ENCODE measurements around the gene CEP85. TPM values are rescaled to one million over a fixed set of nuclear protein-coding genes. Genes with fewer than 3 reads are reported as not detected.

The CEP85 gene
- total RNA-seq, 2 donors from 2014 or later: 2.8 to 4.0 TPM

DNA sequence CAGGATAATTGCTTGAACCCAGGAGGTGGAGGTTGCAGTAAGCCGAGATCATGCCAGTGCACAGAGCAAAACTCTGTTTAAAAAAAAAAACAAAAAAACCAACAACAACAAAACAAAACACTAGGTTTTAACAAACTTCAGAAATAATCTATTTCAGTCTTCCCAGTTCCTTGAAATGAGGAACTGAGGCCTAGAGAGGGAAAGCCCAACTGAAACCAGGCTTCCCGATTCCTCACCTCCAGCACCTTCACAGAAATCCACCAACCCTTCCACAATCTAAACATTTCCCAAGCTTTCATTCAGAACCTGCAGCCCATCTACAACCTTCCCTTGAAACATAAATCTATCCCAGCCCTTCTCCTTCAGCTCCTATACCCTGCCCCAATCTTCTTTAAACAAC, 83.1 kb downstream of the CEP85 start:
- TF ChIP-seq, protein P1, sequence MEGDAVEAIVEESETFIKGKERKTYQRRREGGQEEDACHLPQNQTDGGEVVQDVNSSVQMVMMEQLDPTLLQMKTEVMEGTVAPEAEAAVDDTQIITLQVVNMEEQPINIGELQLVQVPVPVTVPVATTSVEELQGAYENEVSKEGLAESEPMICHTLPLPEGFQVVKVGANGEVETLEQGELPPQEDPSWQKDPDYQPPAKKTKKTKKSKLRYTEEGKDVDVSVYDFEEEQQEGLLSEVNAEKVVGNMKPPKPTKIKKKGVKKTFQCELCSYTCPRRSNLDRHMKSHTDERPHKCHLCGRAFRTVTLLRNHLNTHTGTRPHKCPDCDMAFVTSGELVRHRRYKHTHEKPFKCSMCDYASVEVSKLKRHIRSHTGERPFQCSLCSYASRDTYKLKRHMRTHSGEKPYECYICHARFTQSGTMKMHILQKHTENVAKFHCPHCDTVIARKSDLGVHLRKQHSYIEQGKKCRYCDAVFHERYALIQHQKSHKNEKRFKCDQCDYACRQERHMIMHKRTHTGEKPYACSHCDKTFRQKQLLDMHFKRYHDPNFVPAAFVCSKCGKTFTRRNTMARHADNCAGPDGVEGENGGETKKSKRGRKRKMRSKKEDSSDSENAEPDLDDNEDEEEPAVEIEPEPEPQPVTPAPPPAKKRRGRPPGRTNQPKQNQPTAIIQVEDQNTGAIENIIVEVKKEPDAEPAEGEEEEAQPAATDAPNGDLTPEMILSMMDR (IDR thresholded peaks at IDR 0.05): no peak
- Histone ChIP-seq H3K27ac (no peak overlapping the region), H3K4me1 (ENCODE audit: control insufficient read depth in 1 of 2, low read depth in 2 of 2) (no peaks in the 10 kb centered on the region), H3K36me3 (no peaks in the 10 kb centered on the region), H3K4me3 (no peak overlapping the region), H3K27me3 (replicated peaks; ENCODE audit: insufficient read depth) (no peaks in the 10 kb centered on the region), H3K9me3 (no peaks in the 10 kb centered on the region)
- no peak for DNase-seq (ENCODE audit: low spot score)
- no peak for ATAC-seq (ENCODE audit: insufficient number of reproducible peaks, low FRiP score, low read depth)

DNA sequence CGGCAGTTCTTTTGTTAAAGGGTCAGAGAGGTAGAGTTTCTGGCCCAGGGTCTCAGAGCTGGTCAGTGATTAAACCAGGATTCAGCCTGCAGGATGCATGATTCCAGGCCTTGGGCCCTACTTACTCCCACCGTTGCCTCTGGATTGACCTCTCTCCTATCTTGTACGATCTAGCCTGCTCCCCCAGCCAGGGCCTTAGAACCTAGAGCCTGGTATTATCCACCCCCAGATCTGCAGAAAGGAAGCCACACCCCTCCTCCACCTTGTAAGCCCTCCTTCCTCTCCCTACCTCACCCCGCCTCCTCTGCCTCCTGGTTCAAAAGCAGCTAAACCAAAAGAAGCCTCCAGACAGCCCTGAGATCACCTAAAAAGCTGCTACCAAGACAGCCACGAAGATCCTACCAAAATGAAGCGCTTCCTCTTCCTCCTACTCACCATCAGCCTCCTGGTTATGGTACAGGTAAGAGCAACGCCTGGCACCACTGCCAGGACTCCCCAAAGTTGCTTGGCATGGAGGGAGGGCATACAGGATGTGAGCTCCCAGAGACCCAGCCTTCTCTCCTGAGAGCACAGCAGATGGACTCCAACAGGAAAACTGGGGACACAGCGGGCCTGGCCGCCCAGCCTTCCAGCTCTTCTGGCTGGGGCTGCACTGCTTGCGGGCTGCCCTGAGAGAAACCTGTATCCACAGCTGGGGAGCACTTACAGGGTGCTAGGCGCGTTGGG, 83.8 kb downstream of the CEP85 start, which contains the start of gene CD52:
CD52 (plus strand) TSS at position 347 of the 726 bp plus-strand sequence; CDS start at position 407, 60 bp downstream.
- ATAC-seq (ENCODE audit: insufficient number of reproducible peaks, low FRiP score, low read depth): no peak
- peak within 1 kb of the TSS; percentile 42 for H3K4me3 ChIP-seq
- TF ChIP-seq, protein P1 (IDR thresholded peaks at IDR 0.05): no peak
- no peaks in the 10 kb centered on the region for H3K36me3 ChIP-seq
- no peaks in the 10 kb centered on the region for H3K4me1 ChIP-seq (ENCODE audit: control insufficient read depth in 1 of 2, low read depth in 2 of 2)
- no peaks in the 10 kb centered on the region for H3K9me3 ChIP-seq
- DNase-seq (ENCODE audit: low spot score): no peak
- no peak within 1 kb of the TSS for H3K27ac ChIP-seq
- no peaks in the 10 kb centered on the region for H3K27me3 ChIP-seq (replicated peaks; ENCODE audit: insufficient read depth)

DNA sequence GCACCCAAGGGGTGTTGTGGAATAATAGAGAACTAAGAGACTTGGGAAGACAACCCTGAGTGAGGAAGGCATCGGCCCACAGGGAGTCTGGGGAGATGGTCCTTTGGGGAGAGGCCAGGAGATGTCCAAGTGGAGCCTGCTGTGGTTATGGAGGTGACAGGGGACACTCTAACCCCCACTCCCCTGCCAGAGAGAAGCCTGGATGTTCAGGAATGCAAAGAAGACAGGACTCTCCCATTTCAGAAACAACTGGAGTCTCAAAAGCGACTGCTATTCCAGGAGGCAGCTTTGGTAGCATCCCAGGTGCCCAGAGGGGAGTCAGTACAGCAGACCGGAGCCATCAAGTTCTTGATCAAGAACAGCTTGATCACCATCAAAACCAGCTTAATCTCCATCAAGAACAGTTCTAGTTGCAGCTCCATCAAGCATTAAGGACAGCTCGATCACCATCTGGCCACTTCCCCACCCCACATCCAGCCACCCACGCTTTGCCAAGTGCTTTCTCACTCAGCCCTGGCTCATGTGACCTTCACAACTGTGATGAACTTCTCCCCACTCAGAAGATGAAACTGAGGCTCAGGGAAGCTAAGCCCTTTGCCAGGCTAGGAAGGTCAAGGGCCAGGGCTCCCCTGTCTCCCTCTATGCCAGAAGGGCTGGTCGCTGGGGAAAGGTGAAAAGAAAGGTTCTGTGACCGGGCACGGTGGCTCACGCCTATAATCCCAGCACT, 84.5 kb downstream of the CEP85 start:
- Histone ChIP-seq H3K27ac (no peak overlapping the region), H3K27me3 (replicated peaks; ENCODE audit: insufficient read depth) (no peaks in the 10 kb centered on the region), H3K36me3 (no peaks in the 10 kb centered on the region), H3K4me1 (ENCODE audit: control insufficient read depth in 1 of 2, low read depth in 2 of 2) (no peaks in the 10 kb centered on the region), H3K4me3 (peak overlapping the region; percentile 42), H3K9me3 (no peaks in the 10 kb centered on the region)
- ATAC-seq (ENCODE audit: insufficient number of reproducible peaks, low FRiP score, low read depth) (no peak), DNase-seq (ENCODE audit: low spot score) (no peak)
- TF ChIP-seq, protein P1 (IDR thresholded peaks at IDR 0.05): no peak

DNA sequence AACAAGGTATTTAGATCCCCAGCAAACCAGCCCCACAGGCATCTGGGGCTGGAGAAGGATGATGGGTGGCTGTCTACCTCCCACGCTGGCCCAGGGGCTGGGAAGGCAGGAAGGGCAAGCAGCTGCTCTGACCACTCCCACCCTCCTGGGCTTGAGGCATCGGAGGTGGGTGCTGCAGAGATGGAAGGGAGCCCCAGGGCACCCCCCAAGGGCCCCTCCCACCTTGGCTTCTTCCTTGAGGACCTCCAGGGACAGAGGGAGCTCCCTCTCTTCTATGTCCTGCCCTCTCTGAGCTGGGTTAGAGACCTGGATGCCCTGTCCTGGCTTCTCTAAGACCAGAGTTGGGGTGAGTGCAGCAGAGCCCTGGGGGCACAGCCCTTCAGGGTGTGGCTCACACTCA, 86.9 kb downstream of the CEP85 start:
- no peak overlapping the region for H3K27ac ChIP-seq

More for the DNA sequence above, 86.9 kb downstream of the CEP85 start:
- TF ChIP-seq, protein P1 (IDR thresholded peaks at IDR 0.05): no peak
- DNase-seq (ENCODE audit: low spot score): no peak
- Histone ChIP-seq H3K9me3 (no peaks in the 10 kb centered on the region), H3K27me3 (replicated peaks; ENCODE audit: insufficient read depth) (no peaks in the 10 kb centered on the region), H3K4me1 (ENCODE audit: control insufficient read depth in 1 of 2, low read depth in 2 of 2) (no peaks in the 10 kb centered on the region), H3K4me3 (no peak overlapping the region), H3K36me3 (no peaks in the 10 kb centered on the region)
- ATAC-seq (ENCODE audit: insufficient number of reproducible peaks, low FRiP score, low read depth): no peak

Data from thoracic aorta (tissue), 2 donors.